Measurements from ENCODE around the gene TMED5.

- TF ChIP-seq POLR2A (IDR thresholded peaks at IDR 0.05) (no peak), CTCF (IDR thresholded peaks at IDR 0.05 in 4 of 5, conservative IDR thresholded peaks at IDR 0.05 in 1 of 5) (no peak)
Measured at GRCh38 chr1:93102142-93102541, 78.1 kb downstream of the TMED5 start.

Measured in gastrocnemius medialis (tissue), 4 donors.